H9 (cell line): ENCODE measurements around the gene NFIX. TPM values are rescaled to one million over a fixed set of nuclear protein-coding genes. Genes with fewer than 3 reads are reported as not detected.

Experiments used
- DNase-seq: peaks from one replicate; pipeline ENCODE4 v3.0.0-alpha.2; 2017
- H2AFZ ChIP-seq: one replicate; pipeline ENCODE4 v1.6.1; 2013; ENCODE audit warnings: mild to moderate bottlenecking, low read length, control low read depth, moderate library complexity
- H2AK5ac ChIP-seq: 2 replicates; pipeline ENCODE4 v1.6.1; 2013; ENCODE audit warnings: low read length, control low read depth, mixed read lengths; ENCODE audit not compliant: insufficient read length
- H2BK120ac ChIP-seq: one replicate; pipeline ENCODE4 v1.6.1; 2013; ENCODE audit warnings: low read depth, mild to moderate bottlenecking, low read length, control low read depth, inconsistent platforms; ENCODE audit not compliant: poor library complexity, severe bottlenecking
- H2BK12ac ChIP-seq: 2 replicates; pipeline ENCODE4 v1.6.1; 2013; ENCODE audit warnings: low read length, control low read depth, mixed read lengths, low read depth; ENCODE audit not compliant: insufficient read length
- H2BK15ac ChIP-seq: 2 replicates; pipeline ENCODE4 v1.6.1; 2013; ENCODE audit warnings: low read depth, low read length, control low read depth
- H2BK20ac ChIP-seq: one replicate; pipeline ENCODE4 v1.6.1; 2013; ENCODE audit warnings: low read depth, mild to moderate bottlenecking, low read length, control low read depth, inconsistent platforms; ENCODE audit not compliant: poor library complexity, severe bottlenecking
- H2BK5ac ChIP-seq: 2 replicates; pipeline ENCODE4 v1.6.1; 2013; ENCODE audit warnings: low read length, control low read depth, mixed read lengths; ENCODE audit not compliant: insufficient read length
- H3K14ac ChIP-seq: 2 replicates; pipeline ENCODE4 v1.6.1; 2013; ENCODE audit warnings: low read length, control low read depth; ENCODE audit not compliant: insufficient read depth
- H3K18ac ChIP-seq: 2 replicates; pipeline ENCODE4 v1.6.1; 2013; ENCODE audit warnings: low read depth, mild to moderate bottlenecking, mixed read lengths, low read length, control low read depth; ENCODE audit not compliant: insufficient read length
- H3K23ac ChIP-seq: 2 replicates; pipeline ENCODE4 v1.6.1; 2013; ENCODE audit warnings: low read length, control low read depth, mixed read lengths, low read depth; ENCODE audit not compliant: insufficient read length
- H3K23me2 ChIP-seq: 2 replicates; pipeline ENCODE4 v1.6.1; 2013; ENCODE audit warnings: low read depth, mild to moderate bottlenecking, mixed read lengths, low read length, control low read depth; ENCODE audit not compliant: insufficient read length, poor library complexity, severe bottlenecking
- H3K27ac ChIP-seq: 2 replicates; pipeline ENCODE4 v1.5.1; 2013; ENCODE audit warnings: low read length, control low read depth, mixed read lengths, low read depth; ENCODE audit not compliant: insufficient read length
- H3K27me3 ChIP-seq: 2 replicates; pipeline ENCODE4 v1.6.1; 2013; ENCODE audit warnings: low read length, control low read depth, inconsistent platforms; ENCODE audit not compliant: insufficient read depth
- H3K4ac ChIP-seq: 2 replicates; pipeline ENCODE4 v1.6.1; 2013; ENCODE audit warnings: low read depth, mild to moderate bottlenecking, control low read depth, inconsistent platforms, low read length, moderate library complexity
- H3K4me1 ChIP-seq: 2 replicates; pipeline ENCODE4 v1.6.1; 2013; ENCODE audit warnings: low read length, control low read depth, inconsistent platforms; ENCODE audit not compliant: insufficient read depth
- H3K4me2 ChIP-seq: 2 replicates; pipeline ENCODE4 v1.6.1; 2013; ENCODE audit warnings: low read length, control low read depth, mixed read lengths; ENCODE audit not compliant: insufficient read length, insufficient read depth
- H3K56ac ChIP-seq: 2 replicates; pipeline ENCODE4 v1.6.1; 2013; ENCODE audit warnings: low read depth, mild to moderate bottlenecking, mixed read lengths, low read length, control low read depth; ENCODE audit not compliant: insufficient read length
- H3K79me1 ChIP-seq: 2 replicates; pipeline ENCODE4 v1.6.1; 2013; ENCODE audit warnings: low read depth, mild to moderate bottlenecking, moderate library complexity, low read length, control low read depth, inconsistent platforms; ENCODE audit not compliant: insufficient read depth, poor library complexity, severe bottlenecking
- H3K79me2 ChIP-seq: 2 replicates; pipeline ENCODE4 v1.6.1; 2013; ENCODE audit warnings: low read length, control low read depth, inconsistent platforms; ENCODE audit not compliant: insufficient read depth
- H3K9ac ChIP-seq: 2 replicates; pipeline ENCODE4 v1.6.1; 2013; ENCODE audit warnings: low read length, control low read depth, mixed read lengths; ENCODE audit not compliant: insufficient read length; ENCODE audit errors: extremely low read depth
- H3K9me3 ChIP-seq: one replicate; pipeline ENCODE4 v1.6.1; 2013; ENCODE audit warnings: low read depth, low read length, inconsistent platforms; ENCODE audit not compliant: control insufficient read depth
- H3T11ph ChIP-seq: one replicate; pipeline ENCODE4 v1.6.1; 2013; ENCODE audit warnings: mild to moderate bottlenecking, low read length, control low read depth, inconsistent platforms
- H4K20me1 ChIP-seq: one replicate; pipeline ENCODE4 v1.6.1; 2013; ENCODE audit not compliant: control insufficient read depth, insufficient read length, insufficient read depth
- H4K5ac ChIP-seq: 2 replicates; pipeline ENCODE4 v1.6.1; 2013; ENCODE audit warnings: low read depth, mild to moderate bottlenecking, mixed read lengths, low read length, control low read depth; ENCODE audit not compliant: insufficient read length
- H4K8ac ChIP-seq: replicated peaks from 2 replicates; pipeline ENCODE4 v1.6.1; 2013; ENCODE audit warnings: low read length, control low read depth, mixed read lengths, low read depth; ENCODE audit not compliant: insufficient read length
- H4K91ac ChIP-seq: 2 replicates; pipeline ENCODE4 v1.6.1; 2013; ENCODE audit warnings: low read depth, mild to moderate bottlenecking, moderate library complexity, mixed read lengths, low read length, control low read depth; ENCODE audit not compliant: insufficient read length
- H3K27ac Mint-ChIP-seq, 3 experiments: 2 replicates in 2 of 3; 3 replicates in 1 of 3; pipeline ENCODE4 v1.8.0; 2020 to 2021; ENCODE audit warnings: mixed read lengths in 3 of 3, mild to moderate bottlenecking in 1 of 3, moderate library complexity in 1 of 3
- H3K27me3 Mint-ChIP-seq: 2 replicates; pipeline ENCODE4 v1.8.0; 2021; ENCODE audit warnings: low read depth, mild to moderate bottlenecking, moderate library complexity, mixed read lengths
- H3K36me3 Mint-ChIP-seq, 3 experiments: 2 replicates in 2 of 3; 3 replicates in 1 of 3; pipeline ENCODE4 v1.8.0; 2020 to 2021; ENCODE audit warnings: low read depth in 3 of 3, mixed read lengths in 3 of 3; ENCODE audit not compliant: insufficient read depth in 1 of 3
- H3K4me1 Mint-ChIP-seq, 2 experiments: 2 replicates each; pipeline ENCODE4 v1.8.0; 2020; ENCODE audit warnings: mixed read lengths in 2 of 2
- H3K4me3 Mint-ChIP-seq, 2 experiments: 2 replicates in 1 of 2; 3 replicates in 1 of 2; pipeline ENCODE4 v1.8.0; 2020 to 2021; ENCODE audit warnings: mild to moderate bottlenecking in 2 of 2, mixed read lengths in 2 of 2, moderate library complexity in 1 of 2
- H3K9me3 Mint-ChIP-seq, 2 experiments: 2 replicates in 1 of 2; 3 replicates in 1 of 2; pipeline ENCODE4 v1.8.0; 2020; ENCODE audit warnings: mild to moderate bottlenecking in 2 of 2, mixed read lengths in 2 of 2, moderate library complexity in 1 of 2
- WGBS: extraction: QIAGEN DNeasy Blood & Tissue Kit; methylation state at CpG from one replicate; pipeline ENCODE4 v1.1.7; 2013; ENCODE audit warnings: missing lambda C conversion rate, low lambda C conversion rate, mixed read lengths; ENCODE audit not compliant: insufficient read length; ENCODE audit errors: extremely low coverage; 5-methylcytosine and 5-hydroxymethylcytosine counted together
- total RNA-seq: library from RNA; stranded (reverse); gene quantifications from 2 replicates; pipeline ENCODE4 v1.2.1, GENCODE V29; 2021
- TF ChIP-seq, protein P1 (sequence below): fragments of 200-600 bp; sonication (generic); conservative IDR thresholded peaks from 3 replicates; pipeline ENCODE4 v1.8.0; 2021; ENCODE audit warnings: antibody characterized with exemption, mild to moderate bottlenecking

NFIX gene
- total RNA-seq, 1 experiment from 2014 or later = 0.31 TPM

DNA sequence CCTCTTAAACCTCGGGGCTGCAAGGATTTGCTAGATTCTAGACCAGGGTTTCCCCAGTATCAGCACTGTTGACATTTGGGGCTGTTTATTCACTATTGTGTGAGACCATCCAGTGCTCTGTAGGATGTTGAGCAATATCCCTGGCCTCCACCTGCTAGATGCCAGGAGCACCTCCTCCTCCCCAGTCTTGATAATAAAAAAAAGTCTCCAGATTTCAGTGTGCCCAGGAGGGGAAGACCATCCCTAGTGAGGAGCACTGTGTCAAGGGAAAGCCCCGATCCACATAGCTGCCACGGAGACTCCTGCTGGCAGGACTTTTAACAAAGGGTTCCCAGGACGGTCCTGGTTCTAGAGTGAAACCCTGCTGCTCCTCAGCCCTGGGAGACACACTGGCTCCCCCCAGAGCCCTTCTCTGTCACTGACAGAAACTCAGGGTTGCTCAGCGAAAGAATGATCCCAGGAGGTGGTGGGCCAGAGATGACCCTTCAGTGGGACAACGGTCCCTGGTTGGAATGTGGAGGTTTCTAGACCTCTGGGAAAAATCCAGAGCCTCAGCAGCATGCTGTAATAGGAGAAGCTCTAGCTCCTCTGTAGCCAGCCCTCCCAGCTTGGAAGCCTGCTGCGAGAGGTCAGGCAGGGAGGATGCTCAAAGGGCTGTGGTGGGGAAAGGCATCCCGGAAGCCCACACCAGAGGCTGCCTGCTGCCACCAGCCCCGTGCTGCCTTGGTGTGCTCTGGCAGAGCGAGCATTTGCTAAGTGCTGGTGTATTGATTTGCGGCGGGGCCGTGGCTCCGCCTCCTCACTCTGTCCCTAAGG, 87.1 kb downstream of the NFIX start:
- Histone ChIP-seq H4K5ac (no peak overlapping the region), H3T11ph (no peak overlapping the region), H2BK120ac (no peak overlapping the region), H2BK15ac (no peak overlapping the region), H3K79me2 (no peaks in the 10 kb centered on the region), H3K27me3 (peaks cover 2% of the 10 kb centered on the region; the same call in 1 of the 2 replicates), H3K27ac (no peak overlapping the region), H4K20me1 (no peaks in the 10 kb centered on the region), H3K23ac (no peak overlapping the region), H4K8ac (no peak overlapping the region), H3K4me2 (no peak overlapping the region), H2BK12ac (no peak overlapping the region), H2BK20ac (no peak overlapping the region), H2AK5ac (no peak overlapping the region), H3K9ac (no peak overlapping the region), H3K23me2 (peaks cover 4% of the 10 kb centered on the region), H4K91ac (no peak overlapping the region), H3K9me3 (no peaks in the 10 kb centered on the region), H3K18ac (no peak overlapping the region), H3K79me1 (no peaks in the 10 kb centered on the region), H2BK5ac (no peak overlapping the region), H3K56ac (no peak overlapping the region), H3K4me1 (peaks cover 10% of the 10 kb centered on the region; the same call in 1 of the 2 replicates), H3K4ac (no peak overlapping the region), H2AFZ (no peak overlapping the region), H3K14ac (no peak overlapping the region)
- no CpG with 5 or more reads among the region's 14 CpGs for WGBS
- no peaks in the 10 kb centered on the region for H3K9me3 Mint-ChIP-seq
- peak; percentile 71 for DNase-seq
- H3K4me1 Mint-ChIP-seq = peaks cover 22 to 52% of the 10 kb centered on the region in 2 experiments
- H3K36me3 Mint-ChIP-seq = no peaks in the 10 kb centered on the region
- H3K27me3 Mint-ChIP-seq = peaks cover 58% of the 10 kb centered on the region
- TF ChIP-seq, protein P1, sequence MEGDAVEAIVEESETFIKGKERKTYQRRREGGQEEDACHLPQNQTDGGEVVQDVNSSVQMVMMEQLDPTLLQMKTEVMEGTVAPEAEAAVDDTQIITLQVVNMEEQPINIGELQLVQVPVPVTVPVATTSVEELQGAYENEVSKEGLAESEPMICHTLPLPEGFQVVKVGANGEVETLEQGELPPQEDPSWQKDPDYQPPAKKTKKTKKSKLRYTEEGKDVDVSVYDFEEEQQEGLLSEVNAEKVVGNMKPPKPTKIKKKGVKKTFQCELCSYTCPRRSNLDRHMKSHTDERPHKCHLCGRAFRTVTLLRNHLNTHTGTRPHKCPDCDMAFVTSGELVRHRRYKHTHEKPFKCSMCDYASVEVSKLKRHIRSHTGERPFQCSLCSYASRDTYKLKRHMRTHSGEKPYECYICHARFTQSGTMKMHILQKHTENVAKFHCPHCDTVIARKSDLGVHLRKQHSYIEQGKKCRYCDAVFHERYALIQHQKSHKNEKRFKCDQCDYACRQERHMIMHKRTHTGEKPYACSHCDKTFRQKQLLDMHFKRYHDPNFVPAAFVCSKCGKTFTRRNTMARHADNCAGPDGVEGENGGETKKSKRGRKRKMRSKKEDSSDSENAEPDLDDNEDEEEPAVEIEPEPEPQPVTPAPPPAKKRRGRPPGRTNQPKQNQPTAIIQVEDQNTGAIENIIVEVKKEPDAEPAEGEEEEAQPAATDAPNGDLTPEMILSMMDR = peak; percentile 55
- H3K27ac Mint-ChIP-seq = no peak overlapping the region; a peak in 1 of 7 replicates
- no peak overlapping the region; a peak in 1 of 5 replicates for H3K4me3 Mint-ChIP-seq
